IPS DF 4.7 (cell line): ENCODE results near the gene KPNA4.

Source experiments
- DNase-seq: peaks from one replicate; pipeline ENCODE4 v3.0.0-alpha.2; 2013; ENCODE audit warnings: low spot score; ENCODE audit errors: extremely low read depth

Gene KPNA4

GRCh38 chr3:160498202-160498601 is 67.2 kb downstream of the KPNA4 start:
- no peak for DNase-seq

GRCh38 chr3:160490166-160490565 is 75.2 kb downstream of the KPNA4 start:
- no peak for DNase-seq

GRCh38 chr3:160486459-160486869 is 78.9 kb downstream of the KPNA4 start:
- no peak for DNase-seq

GRCh38 chr3:160482796-160483195 is 82.6 kb downstream of the KPNA4 start:
- DNase-seq = no peak

- DNase-seq = no peak
These were observed 83.5 kb downstream of the KPNA4 start for GRCh38 chr3:160481856-160482255.

- DNase-seq = no peak
These were observed 84.4 kb downstream of the KPNA4 start for GRCh38 chr3:160480931-160481330.

- no peak for DNase-seq
These were observed 86.0 kb downstream of the KPNA4 start for GRCh38 chr3:160479376-160479775.

- no peak for DNase-seq
These were observed 87.0 kb downstream of the KPNA4 start for GRCh38 chr3:160478338-160478737.

GRCh38 chr3:160477750-160478149 is 87.6 kb downstream of the KPNA4 start:
- no peak for DNase-seq

- no peak for DNase-seq
These were observed 89.5 kb downstream of the KPNA4 start for GRCh38 chr3:160475884-160476283.

GRCh38 chr3:160475153-160475552 is 90.2 kb downstream of the KPNA4 start:
- DNase-seq = no peak

GRCh38 chr3:160474416-160474838 is 90.9 kb downstream of the KPNA4 start:
- DNase-seq = no peak

- DNase-seq = no peak
These were observed 91.4 kb downstream of the KPNA4 start for GRCh38 chr3:160473978-160474377.

- DNase-seq = no peak
These were observed 92.2 kb downstream of the KPNA4 start for GRCh38 chr3:160473221-160473620.

GRCh38 chr3:160472344-160472743 is 93.0 kb downstream of the KPNA4 start:
- DNase-seq = no peak

- DNase-seq = no peak
These were observed 93.5 kb downstream of the KPNA4 start for GRCh38 chr3:160471892-160472291.

GRCh38 chr3:160470181-160470580 is 95.2 kb downstream of the KPNA4 start:
- no peak for DNase-seq

- DNase-seq = no peak
These were observed 100.4 kb downstream of the KPNA4 start for GRCh38 chr3:160464971-160465370.

GRCh38 chr3:160464321-160464720 is 101.0 kb downstream of the KPNA4 start:
- DNase-seq = no peak

GRCh38 chr3:160460033-160460432 is 105.3 kb downstream of the KPNA4 start:
- DNase-seq = no peak

- DNase-seq = no peak
These were observed 105.9 kb downstream of the KPNA4 start for GRCh38 chr3:160459450-160459970.

GRCh38 chr3:160458151-160458550 is 107.2 kb downstream of the KPNA4 start:
- no peak for DNase-seq

GRCh38 chr3:160455846-160456245 is 109.5 kb downstream of the KPNA4 start:
- no peak for DNase-seq

GRCh38 chr3:160454995-160455394 is 110.4 kb downstream of the KPNA4 start:
- DNase-seq = no peak
